GM19099 (cell line): Measurements from ENCODE around the gene LRBA.

ENCODE experiments used
- POLR2A ChIP-seq: IDR thresholded peaks from 3 replicates; pipeline ENCODE4 v1.6.1; 2011; ENCODE audit warnings: low read depth; ENCODE audit not compliant: insufficient read length; ENCODE audit errors: extremely low read depth

The LRBA gene

DNA sequence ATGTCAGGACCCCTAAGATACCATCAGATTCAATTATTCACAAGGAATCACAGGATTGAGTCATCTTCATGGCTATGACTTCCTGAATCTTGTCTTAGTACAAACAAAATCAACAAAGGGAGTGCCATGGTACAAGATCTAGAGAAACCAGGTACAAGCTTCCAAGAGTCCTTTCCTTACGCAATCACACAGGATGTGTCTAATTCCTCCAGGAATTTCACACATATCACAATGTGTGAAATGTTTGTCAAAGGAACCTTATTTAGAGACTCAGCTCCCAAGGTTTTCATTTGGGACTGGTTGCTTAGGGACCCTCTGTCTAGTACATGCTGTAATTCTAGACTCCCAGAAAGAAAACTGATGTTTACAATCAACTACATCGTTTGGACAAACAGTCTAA, 350.1 kb downstream of the LRBA start:
- TF ChIP-seq POLR2A: no peak

DNA sequence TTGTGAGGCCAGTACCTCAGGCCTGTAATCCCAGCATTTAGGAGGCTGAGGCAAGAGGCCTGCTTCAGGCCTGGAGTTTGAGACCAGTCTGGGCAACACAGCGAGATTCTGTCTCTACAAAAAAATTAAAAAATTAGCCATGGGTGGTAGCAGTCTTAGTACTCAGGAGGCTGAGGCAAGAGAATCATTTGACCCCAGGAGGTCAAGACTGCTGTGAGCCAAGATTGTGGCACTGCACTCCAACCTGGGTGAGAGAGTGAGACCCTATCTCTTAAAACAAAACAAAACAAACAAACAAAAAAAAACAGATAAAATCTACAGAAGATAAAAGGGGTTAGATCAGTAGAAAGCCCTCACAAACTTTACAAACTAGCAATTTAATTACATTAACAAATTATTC, 352.4 kb downstream of the LRBA start:
- TF ChIP-seq POLR2A: no peak

DNA sequence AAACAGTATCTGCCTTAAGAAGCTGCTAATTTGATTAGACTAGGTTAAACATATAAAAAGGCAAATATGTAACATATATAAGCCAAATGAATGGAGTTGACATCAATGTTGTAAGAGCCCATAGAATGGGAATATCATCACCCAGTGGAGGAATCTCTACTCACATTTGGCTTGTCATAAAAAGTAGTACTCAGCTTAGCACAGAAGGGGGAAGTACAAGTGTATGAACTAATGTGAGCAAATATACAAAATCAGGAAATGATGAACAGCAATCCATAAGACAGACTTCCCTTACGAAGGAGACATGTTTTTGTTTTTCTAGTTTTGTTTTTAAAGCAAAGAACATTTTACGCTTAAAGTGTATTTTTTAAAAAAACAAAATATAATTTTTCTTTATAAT, 358.2 kb downstream of the LRBA start:
- TF ChIP-seq POLR2A: no peak

DNA sequence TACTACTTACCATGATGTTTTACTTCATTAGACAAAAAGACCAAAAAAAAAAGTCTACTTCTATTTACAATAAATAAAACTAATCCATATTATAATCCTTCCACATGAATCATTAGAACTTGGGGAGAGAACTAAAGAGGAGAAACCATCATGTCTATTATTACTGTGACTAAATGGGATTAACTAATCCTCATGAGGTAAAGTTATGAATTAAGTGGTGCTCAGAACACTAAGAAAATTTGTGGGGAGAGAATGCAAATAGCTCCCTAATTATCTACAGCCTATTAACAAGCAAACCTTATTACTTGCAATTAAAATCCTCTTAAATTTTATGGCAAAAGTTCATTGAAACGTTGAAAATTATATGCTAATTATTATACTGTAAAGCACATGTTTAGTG, 364.3 kb downstream of the LRBA start:
- no peak for TF ChIP-seq POLR2A

- no peak for TF ChIP-seq POLR2A
Measured at GRCh38 chr4:150648123-150648522, 367.0 kb downstream of the LRBA start.

- no peak for TF ChIP-seq POLR2A
Measured at GRCh38 chr4:150647008-150647407, 368.1 kb downstream of the LRBA start.

DNA sequence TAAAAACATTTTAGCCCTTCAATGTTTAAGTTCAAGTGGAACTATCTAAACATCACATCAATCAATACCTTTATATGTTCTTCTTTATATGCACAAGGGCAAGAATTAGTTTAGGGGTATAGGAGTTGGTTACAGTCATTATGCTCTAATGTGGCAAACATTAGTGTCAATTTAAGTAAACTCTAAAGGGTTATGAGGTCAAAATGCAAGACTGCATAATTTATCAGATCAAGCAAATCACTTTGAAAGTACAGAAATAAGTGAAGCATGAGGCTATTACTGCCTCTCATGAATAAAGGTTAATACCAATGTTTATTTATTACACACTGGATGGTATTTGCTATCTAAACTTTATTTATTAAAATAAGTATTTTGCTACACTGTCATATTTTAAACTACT, 373.5 kb downstream of the LRBA start:
- TF ChIP-seq POLR2A: no peak

DNA sequence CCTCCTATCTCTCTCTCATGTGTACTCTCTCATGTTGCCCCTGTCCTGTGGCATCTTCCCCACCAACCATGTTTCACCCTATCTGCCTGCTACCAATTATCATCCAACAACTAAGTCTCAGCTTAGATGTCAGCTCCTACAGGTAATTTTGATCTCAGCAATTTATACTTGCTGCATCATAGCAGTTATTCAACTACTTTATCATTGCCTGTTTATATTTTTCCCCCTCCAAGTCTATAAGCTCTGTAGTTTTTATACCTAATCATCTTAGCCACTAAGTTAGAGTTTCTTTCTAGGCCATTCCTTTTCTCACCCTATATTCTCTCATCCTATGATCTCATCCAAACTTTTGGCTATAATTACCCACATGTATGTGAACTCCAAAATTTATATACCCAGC, 382.4 kb downstream of the LRBA start:
- no peak for TF ChIP-seq POLR2A

DNA sequence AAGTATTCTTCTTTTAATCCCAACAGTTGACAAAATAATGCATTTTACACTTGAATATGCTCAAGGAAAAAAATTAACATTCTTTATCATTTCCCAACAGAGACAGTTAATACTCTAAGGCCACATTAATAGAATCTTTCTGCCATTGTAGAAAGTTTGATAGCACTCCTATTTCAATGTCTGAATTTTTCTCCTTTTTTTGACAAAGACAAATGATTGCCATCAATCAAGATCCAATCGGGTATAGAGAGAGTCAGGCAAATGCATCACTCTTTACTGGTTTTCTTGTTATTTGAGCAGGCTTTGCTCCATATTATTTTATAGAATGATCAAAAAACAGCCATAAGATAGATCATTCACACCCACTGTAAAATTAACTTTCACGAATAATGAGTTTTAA, 387.0 kb downstream of the LRBA start:
- no peak for TF ChIP-seq POLR2A

GRCh38 chr4:150625033-150625432, 390.1 kb downstream of the LRBA start:
- no peak for TF ChIP-seq POLR2A

- no peak for TF ChIP-seq POLR2A
Measured at GRCh38 chr4:150624055-150624454, 391.0 kb downstream of the LRBA start.

DNA sequence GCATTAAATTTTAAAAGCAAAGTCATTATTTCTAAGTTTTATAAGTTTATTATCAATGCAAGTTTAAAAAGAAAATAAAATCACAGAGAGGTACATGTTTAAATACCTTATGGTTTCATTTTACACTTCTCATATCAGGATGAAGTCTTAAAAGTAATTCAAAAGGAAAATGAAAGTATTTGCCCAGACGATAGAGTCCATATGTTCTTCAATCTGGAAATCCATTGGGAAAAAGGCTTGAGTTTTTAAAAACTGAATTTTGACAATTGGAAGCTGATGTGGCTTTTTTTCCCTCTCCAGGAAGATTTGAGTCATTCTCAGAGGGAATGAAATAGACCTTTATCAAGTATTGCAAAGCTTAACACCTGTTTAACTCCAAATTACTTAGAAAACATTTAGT, 396.0 kb downstream of the LRBA start:
- TF ChIP-seq POLR2A: no peak

DNA sequence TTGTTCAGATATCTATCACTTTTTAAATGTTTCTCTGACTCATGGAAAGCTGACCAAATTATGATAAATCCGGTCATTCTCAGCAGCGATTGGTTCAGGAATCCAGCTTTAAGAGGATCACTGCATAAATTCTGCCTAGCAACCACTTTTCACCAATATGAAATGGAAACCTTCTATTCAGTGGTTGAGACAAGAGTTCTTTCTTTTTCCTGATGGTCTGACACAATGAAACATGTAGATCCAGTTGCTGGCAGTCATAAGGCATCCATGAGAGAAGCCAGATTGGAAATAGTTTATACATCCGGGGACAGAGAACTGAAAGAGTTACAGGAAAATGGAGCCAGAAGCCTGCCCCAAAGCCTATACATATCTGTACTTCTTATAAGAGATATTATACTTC, 406.0 kb downstream of the LRBA start:
- no peak for TF ChIP-seq POLR2A

DNA sequence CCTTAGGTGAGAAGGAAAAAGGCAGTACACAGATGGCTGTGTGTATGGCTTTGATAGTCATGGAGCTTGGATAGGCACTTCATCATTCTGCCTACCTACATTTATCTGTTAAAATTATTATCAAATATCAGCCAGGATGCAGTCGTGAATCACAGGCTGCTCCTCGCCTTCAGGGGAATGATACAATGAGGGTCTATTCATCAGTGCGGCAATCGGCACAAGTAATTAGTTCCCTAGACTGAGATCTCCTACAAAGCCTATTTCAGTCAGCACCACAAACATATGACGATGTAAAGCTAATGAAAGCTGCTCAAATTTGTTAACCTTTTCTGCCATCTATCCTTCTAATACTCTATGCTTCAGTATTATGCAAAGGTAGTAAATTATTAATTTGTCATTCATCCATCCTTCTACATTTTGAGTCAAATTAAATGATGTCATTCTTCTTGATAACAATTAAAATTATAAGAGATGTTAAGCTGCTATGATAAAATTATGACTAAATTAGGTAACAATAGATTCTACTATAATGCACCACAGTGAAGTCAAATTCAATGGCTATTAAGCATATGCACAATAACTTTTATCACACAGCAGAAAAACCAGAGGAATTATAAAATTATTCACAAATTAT, 414.2 kb downstream of the LRBA start:
- no peak for TF ChIP-seq POLR2A

DNA sequence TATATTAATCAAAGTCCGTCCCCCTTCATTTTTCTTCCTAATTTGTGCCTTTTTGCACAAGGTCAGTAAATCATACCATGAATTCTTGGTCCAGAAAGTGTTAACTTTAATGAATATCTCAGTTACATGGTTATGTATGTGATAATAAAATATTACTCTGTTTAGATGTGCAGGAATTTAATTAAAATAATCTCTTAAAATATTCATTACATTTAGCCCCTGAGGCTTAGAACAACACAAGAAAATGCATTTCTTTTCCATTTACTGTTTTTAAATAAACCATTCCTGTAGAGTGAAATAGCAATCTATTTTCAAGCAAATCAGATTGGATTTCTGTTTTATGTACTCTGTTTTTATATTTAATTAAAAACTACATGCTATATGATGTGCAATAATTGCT, 415.5 kb downstream of the LRBA start:
- no peak for TF ChIP-seq POLR2A

GRCh38 chr4:150598909-150599308, 416.2 kb downstream of the LRBA start:
- no peak for TF ChIP-seq POLR2A

DNA sequence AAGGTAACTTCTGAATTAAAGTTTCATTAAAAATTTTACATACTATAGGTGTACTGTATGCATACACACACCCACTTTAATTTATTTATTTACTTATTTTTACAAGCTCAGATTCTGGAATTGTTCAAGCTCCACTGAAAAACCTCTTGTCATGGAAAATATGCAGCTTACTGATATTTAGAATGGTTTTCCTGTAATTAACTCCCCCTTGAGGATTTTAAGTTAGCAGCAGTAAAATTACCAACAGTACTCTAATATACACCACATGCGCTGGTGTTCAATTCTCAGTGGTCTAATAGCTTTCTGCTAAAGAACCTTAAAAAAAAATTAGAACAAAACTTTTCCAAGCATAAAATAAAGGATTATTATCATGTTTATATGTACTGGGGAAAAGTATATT, 421.1 kb downstream of the LRBA start:
- TF ChIP-seq POLR2A: no peak
